Fibroblast of lung (primary cell): ENCODE measurements around the gene TMEM143. TPM values are rescaled to one million over a fixed set of nuclear protein-coding genes. Genes with fewer than 3 reads are reported as not detected.

Experiments
- DNase-seq, 2 donors: peaks; one replicate each; pipeline versions ENCODE4 v3.0.0 to v3.0.0-alpha.2; 2010; ENCODE audit warnings: low read depth in 2 of 2
- H2AFZ ChIP-seq: 2 replicates; pipeline ENCODE4 v1.5.1; 2012; ENCODE audit warnings: low read length, control low read depth, inconsistent platforms
- H3K27ac ChIP-seq: 2 replicates; pipeline ENCODE4 v1.5.1; 2011; ENCODE audit warnings: low read length, control low read depth; ENCODE audit not compliant: insufficient read depth
- H3K27me3 ChIP-seq: 2 replicates; pipeline ENCODE4 v1.5.1; 2011; ENCODE audit warnings: mild to moderate bottlenecking, low read length; ENCODE audit not compliant: control insufficient read depth, insufficient read depth
- H3K36me3 ChIP-seq: 2 replicates; pipeline ENCODE4 v1.5.1; 2011; ENCODE audit warnings: low read length; ENCODE audit not compliant: control insufficient read depth, insufficient read depth
- H3K4me1 ChIP-seq: 2 replicates; pipeline ENCODE4 v1.5.1; 2011; ENCODE audit warnings: low read length; ENCODE audit not compliant: control insufficient read depth, insufficient read depth; ENCODE audit errors: extremely low read depth
- H3K4me2 ChIP-seq: 2 replicates; pipeline ENCODE4 v1.5.1; 2011; ENCODE audit warnings: low read length, control low read depth; ENCODE audit not compliant: insufficient read depth; ENCODE audit errors: extremely low read depth
- H3K4me3 ChIP-seq, 4 experiments: fragments of 200-600 bp in 1 of 4; sonication (generic) in 1 of 4; replicated peaks in 1 of 4; 2 replicates each; pipeline ENCODE4 v1.5.1; 2011 to 2016; ENCODE audit warnings: low read length in 4 of 4, low read depth in 3 of 4, mild to moderate bottlenecking in 3 of 4, control low read depth in 2 of 4, inconsistent platforms in 1 of 4, mixed read lengths in 1 of 4; ENCODE audit not compliant: insufficient read depth in 1 of 4; ENCODE audit errors: control extremely low read depth in 1 of 4
- H3K79me2 ChIP-seq: 2 replicates; pipeline ENCODE4 v1.5.1; 2012; ENCODE audit warnings: mild to moderate bottlenecking, low read length, inconsistent platforms; ENCODE audit not compliant: control insufficient read depth, insufficient read depth
- H3K9ac ChIP-seq: 2 replicates; pipeline ENCODE4 v1.5.1; 2011; ENCODE audit warnings: mild to moderate bottlenecking, low read length, control low read depth; ENCODE audit not compliant: insufficient read depth
- H3K9me3 ChIP-seq: 2 replicates; pipeline ENCODE4 v1.5.1; 2012; ENCODE audit warnings: low read depth, low read length; ENCODE audit not compliant: control insufficient read depth, insufficient read depth
- H4K20me1 ChIP-seq: 2 replicates; pipeline ENCODE4 v1.5.1; 2011; ENCODE audit warnings: low read length; ENCODE audit not compliant: control insufficient read depth, insufficient read depth; ENCODE audit errors: extremely low read depth
- CTCF ChIP-seq, 2 donors: IDR thresholded peaks in 1 of 2; conservative IDR thresholded peaks in 1 of 2; 1 replicate in 1 of 2; 2 replicates in 1 of 2; pipeline ENCODE4 v1.5.1; 2011 to 2012; ENCODE audit warnings: low read length in 2 of 2, control low read depth in 1 of 2, inconsistent platforms in 1 of 2, low read depth in 1 of 2, mild to moderate bottlenecking in 1 of 2
- EZH2 ChIP-seq: IDR thresholded peaks from 2 replicates; pipeline ENCODE4 v1.5.1; 2012; ENCODE audit warnings: low read length, control low read depth, mild to moderate bottlenecking; ENCODE audit errors: missing control alignments
- polyA plus RNA-seq, 2 donors: library from polyadenylated mRNA; depleted of rRNA in 1 of 2; stranded (reverse) in 1 of 2; unstranded in 1 of 2; fragments of >200 nt; gene quantifications; 2 replicates each; pipeline ENCODE4 v1.2.1, GENCODE V29; 2011 to 2012; ENCODE audit warnings: missing spikeins in 1 of 2
- total RNA-seq: library from RNA; depleted of rRNA; stranded (reverse); fragments of >200 nt; gene quantifications from 2 replicates; pipeline ENCODE4 v1.2.1, GENCODE V29; 2014

Gene TMEM143
- total and polyA plus RNA-seq, 2 donors (not counting 1 experiment from before 2014, with no cell fraction given), result 4.0 to 8.3 TPM

GRCh38 chr19:48367855-48368254 lies 4.1 kb upstream of the TMEM143 start:
- Histone ChIP-seq H3K27ac (no peak overlapping the region), H3K4me2 (no peak overlapping the region), H3K9ac (no peak overlapping the region), H3K4me1 (peaks cover 6% of the 10 kb centered on the region), H3K9me3 (no peaks in the 10 kb centered on the region), H4K20me1 (no peaks in the 10 kb centered on the region), H3K79me2 (no peaks in the 10 kb centered on the region), H3K36me3 (no peaks in the 10 kb centered on the region), H2AFZ (no peak overlapping the region), H3K4me3 (no peak overlapping the region), H3K27me3 (no peaks in the 10 kb centered on the region)
- no peak for DNase-seq
- no peak for TF ChIP-seq CTCF (conservative IDR thresholded peaks at IDR 0.05 in 1 of 2, IDR thresholded peaks at IDR 0.05 in 1 of 2; ENCODE audit: low read depth in 1 of 2, low read length in 2 of 2)
- TF ChIP-seq EZH2, result no peak

- Histone ChIP-seq H3K9ac (no peak overlapping the region), H3K4me3 (no peak overlapping the region), H3K36me3 (no peaks in the 10 kb centered on the region), H3K4me1 (peaks cover 6% of the 10 kb centered on the region), H3K27me3 (no peaks in the 10 kb centered on the region), H3K9me3 (no peaks in the 10 kb centered on the region), H3K79me2 (no peaks in the 10 kb centered on the region), H2AFZ (no peak overlapping the region), H4K20me1 (no peaks in the 10 kb centered on the region), H3K27ac (no peak overlapping the region), H3K4me2 (no peak overlapping the region)
- no peak for DNase-seq
- TF ChIP-seq CTCF (conservative IDR thresholded peaks at IDR 0.05 in 1 of 2, IDR thresholded peaks at IDR 0.05 in 1 of 2; ENCODE audit: low read depth in 1 of 2, low read length in 2 of 2) (no peak), EZH2 (no peak)
Observed at GRCh38 chr19:48365602-48366001, 1.9 kb upstream of the TMEM143 start.

- DNase-seq, result no peak
Observed at GRCh38 chr19:48364598-48365348, 1.0 kb upstream of the TMEM143 start.

More at GRCh38 chr19:48364598-48365348, 1.0 kb upstream of the TMEM143 start:
- peaks cover 6% of the 10 kb centered on the region for H3K4me1 ChIP-seq
- TF ChIP-seq CTCF (conservative IDR thresholded peaks at IDR 0.05 in 1 of 2, IDR thresholded peaks at IDR 0.05 in 1 of 2; ENCODE audit: low read depth in 1 of 2, low read length in 2 of 2), result no peak
- TF ChIP-seq EZH2, result no peak
- no peaks in the 10 kb centered on the region for H3K27me3 ChIP-seq
- H4K20me1 ChIP-seq, result no peaks in the 10 kb centered on the region
- H3K9ac ChIP-seq, result no peak overlapping the region
- H3K27ac ChIP-seq, result peak overlapping the region; percentile 45
- H3K9me3 ChIP-seq, result no peaks in the 10 kb centered on the region
- H3K4me2 ChIP-seq, result peak overlapping the region; percentile 23
- peak overlapping the region in 3 of 4 experiments; percentile 16 to 94 (median 31) for H3K4me3 ChIP-seq
- no peaks in the 10 kb centered on the region for H3K79me2 ChIP-seq
- H3K36me3 ChIP-seq, result no peaks in the 10 kb centered on the region
- H2AFZ ChIP-seq, result peak overlapping the region; percentile 43
